ENCODE results near the gene GOLGA6L2.
"Not testable (repeated sequence)": the region's sequence is repeated elsewhere in the genome, so short reads cannot be mapped to it uniquely, and the experiment has no call there.

The GOLGA6L2 gene

DNA sequence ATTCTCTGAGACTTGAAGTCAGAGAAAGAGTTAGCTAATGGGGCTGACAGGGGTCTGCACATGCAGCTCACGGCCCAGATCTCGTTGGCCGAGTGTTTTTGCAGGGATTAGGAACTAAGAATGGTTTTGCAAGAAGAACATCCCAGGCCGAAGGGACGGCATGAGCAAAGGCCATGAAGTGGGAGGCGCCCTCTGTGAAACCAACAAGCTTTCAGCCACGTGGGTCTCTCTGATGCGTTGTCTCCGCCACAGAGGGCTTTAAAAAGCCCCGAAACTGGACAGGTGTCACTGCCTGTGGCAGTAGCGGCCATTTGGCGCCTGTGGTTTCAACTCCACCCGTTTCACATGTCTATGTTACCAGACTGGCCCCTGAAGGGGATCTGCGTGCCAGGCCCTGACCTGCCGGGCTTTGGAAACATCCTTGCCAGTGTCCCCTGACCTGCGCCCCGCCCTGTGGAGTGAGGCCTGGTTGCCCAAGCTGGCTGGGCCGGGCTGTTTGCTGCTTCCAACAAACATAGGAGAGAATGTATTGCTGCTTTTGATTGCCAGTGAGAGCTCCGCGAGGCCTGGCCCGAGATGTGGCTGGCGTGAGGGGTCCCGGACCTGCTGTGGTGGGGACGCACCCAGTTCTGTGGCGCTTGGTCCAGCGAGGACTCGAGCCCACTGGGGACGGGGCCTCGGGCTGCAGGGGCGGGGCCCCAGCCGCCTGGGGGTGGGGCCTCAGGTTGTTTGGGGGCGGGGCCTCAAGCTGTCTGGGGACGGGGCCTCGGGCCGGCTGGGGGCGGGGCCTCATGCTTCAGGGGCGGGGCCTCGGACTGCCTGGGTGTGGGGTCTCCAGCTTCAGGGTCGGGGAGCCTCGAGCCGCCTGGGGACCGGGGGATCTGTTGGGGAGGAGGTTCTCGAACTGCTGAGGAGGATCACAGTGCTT, 30.4 kb downstream of the GOLGA6L2 start:
- no peaks in the 10 kb centered on the region for H3K9me3 ChIP-seq

DNA sequence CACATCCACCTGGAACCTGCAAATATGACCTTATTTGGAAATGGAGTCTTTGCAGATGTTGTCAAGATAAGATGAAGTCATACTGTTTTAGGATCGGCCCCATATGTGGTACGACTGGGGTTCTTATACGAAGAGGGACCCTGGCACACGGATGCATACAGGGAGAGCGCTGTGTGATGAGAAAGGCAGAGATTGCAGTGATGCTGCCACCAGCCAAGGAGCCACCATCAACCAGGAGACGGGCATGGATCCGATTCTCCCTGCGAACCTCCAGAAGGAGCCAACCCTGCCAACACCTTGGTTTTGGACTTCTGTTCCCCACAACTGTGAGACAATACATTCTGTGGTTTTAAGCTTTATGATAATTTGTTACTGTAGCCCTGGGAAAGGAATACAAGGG, 31.2 kb downstream of the GOLGA6L2 start:
- H3K27ac ChIP-seq; H3K4me1 ChIP-seq; H3K36me3 ChIP-seq; H3K9me3 ChIP-seq; intact Hi-C loops (cut with DNase I; ENCODE audit: low total_unique reads); H3K4me3 ChIP-seq; H3K27me3 ChIP-seq: not testable (repeated sequence)
- peak in 1 of 2 donors; percentile 19 for DNase-seq

More for the DNA sequence above, 30.4 kb downstream of the GOLGA6L2 start:
- DNase-seq, result peak in 1 of 2 donors; percentile 62
- no peaks in the 10 kb centered on the region for H3K27me3 ChIP-seq
- H3K4me3 ChIP-seq, result no peak overlapping the region
- H3K36me3 ChIP-seq, result no peaks in the 10 kb centered on the region
- peaks cover 0 to 9% (median 0%) of the 10 kb centered on the region in 4 donors for H3K4me1 ChIP-seq
- TF ChIP-seq, protein P1, sequence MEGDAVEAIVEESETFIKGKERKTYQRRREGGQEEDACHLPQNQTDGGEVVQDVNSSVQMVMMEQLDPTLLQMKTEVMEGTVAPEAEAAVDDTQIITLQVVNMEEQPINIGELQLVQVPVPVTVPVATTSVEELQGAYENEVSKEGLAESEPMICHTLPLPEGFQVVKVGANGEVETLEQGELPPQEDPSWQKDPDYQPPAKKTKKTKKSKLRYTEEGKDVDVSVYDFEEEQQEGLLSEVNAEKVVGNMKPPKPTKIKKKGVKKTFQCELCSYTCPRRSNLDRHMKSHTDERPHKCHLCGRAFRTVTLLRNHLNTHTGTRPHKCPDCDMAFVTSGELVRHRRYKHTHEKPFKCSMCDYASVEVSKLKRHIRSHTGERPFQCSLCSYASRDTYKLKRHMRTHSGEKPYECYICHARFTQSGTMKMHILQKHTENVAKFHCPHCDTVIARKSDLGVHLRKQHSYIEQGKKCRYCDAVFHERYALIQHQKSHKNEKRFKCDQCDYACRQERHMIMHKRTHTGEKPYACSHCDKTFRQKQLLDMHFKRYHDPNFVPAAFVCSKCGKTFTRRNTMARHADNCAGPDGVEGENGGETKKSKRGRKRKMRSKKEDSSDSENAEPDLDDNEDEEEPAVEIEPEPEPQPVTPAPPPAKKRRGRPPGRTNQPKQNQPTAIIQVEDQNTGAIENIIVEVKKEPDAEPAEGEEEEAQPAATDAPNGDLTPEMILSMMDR (IDR thresholded peaks at IDR 0.05), result no peak
- intact Hi-C loops (cut with DNase I; ENCODE audit: low total_unique reads), result no loop called here
- no peak overlapping the region for H3K27ac ChIP-seq

DNA sequence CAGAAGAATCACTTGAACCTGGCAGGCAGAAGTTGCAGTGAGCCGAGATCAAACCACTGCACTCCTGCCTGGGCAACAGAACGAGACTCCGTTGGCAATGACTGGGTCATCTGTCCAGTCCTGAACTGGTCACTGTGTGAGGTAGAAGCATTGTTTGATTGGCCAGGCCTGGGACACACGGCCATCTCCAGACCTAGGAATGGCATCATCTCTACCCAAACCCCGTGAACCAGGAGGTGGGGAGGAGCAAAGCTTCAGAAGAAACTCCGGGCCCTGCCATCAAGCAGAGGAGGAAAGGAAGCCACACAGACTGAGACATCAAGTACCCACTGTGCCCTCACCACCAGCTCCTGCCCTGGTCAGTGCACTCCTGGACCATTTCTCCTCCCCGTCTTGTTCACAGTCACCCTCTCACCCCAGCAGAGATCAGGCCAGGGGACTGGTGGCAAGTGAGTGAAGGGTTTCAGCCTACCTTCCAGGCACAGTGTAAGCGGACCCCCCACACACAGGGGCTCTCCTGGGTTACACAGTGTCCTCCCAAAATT, 31.6 kb downstream of the GOLGA6L2 start:
- no peaks in the 10 kb centered on the region for H3K27me3 ChIP-seq
- TF ChIP-seq, protein P1 (IDR thresholded peaks at IDR 0.05), result no peak
- no peaks in the 10 kb centered on the region for H3K36me3 ChIP-seq
- no peak overlapping the region for H3K27ac ChIP-seq
- no peaks in the 10 kb centered on the region for H3K4me1 ChIP-seq
- H3K4me3 ChIP-seq, result no peak overlapping the region
- DNase-seq, result peak in 1 of 2 donors; percentile 48
- intact Hi-C loops (cut with DNase I; ENCODE audit: low total_unique reads), result no loop called here
- H3K9me3 ChIP-seq, result no peaks in the 10 kb centered on the region

DNA sequence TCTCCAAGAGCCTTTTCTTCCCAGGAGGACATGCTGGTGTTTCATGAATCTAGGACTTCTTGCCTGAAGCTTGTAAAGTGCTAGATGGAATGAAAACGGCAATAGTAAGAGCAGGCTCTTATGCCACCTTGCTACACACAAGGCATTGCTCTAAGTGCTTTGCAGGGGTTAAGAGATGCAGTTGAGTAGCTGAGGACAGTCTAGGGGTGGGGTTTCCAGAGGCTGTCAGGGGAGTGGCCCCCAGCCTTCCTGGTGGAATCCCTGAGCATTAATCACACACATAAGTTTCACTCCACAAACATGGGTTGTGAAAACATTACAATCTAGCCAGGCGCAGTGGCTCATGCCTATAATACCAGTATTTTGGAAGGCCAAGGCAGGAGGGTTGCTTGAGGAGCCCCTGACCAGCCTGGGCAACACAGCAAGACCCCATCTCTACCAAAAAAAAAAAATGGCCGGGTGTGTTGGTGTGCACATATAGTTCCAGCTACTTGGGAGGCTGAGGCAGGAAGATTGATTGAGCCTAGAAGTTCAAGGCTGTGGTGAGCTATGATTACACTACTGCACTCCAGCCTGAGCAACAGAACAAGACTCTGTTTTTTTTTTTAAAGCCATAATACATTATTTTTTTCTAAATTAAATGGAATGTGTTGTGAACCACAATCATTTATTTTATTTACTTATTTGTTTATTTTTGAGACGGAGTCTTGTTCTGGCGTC, 34.0 kb downstream of the GOLGA6L2 start:
- intact Hi-C loops (cut with DNase I; ENCODE audit: low total_unique reads); H3K36me3 ChIP-seq; H3K27ac ChIP-seq; H3K4me1 ChIP-seq; H3K4me3 ChIP-seq; H3K9me3 ChIP-seq; H3K27me3 ChIP-seq: not testable (repeated sequence)
- DNase-seq, result peak in 1 of 2 donors; percentile 24

DNA sequence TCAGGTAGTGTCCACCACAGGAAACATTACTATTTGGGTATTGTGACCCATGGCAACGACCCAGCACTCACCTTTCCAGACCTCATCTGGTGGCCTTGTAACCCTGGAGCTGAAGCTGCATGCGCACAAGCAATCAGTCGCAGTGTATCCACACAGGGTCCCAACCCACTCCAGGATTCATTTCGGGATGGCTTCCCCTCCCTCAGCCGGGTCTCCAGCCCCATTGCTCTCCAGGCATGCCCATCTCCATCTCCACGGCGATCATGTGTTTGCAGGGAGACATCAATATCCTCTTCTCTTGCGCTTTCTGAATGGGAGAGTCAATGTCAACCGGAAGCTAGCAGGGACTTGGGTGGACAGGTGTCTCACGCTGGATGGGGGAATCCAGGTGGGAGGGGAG, 35.2 kb downstream of the GOLGA6L2 start:
- Histone ChIP-seq H3K4me3 (no peak overlapping the region), H3K27me3 (no peaks in the 10 kb centered on the region), H3K9me3 (no peaks in the 10 kb centered on the region), H3K27ac (no peak overlapping the region), H3K36me3 (no peaks in the 10 kb centered on the region), H3K4me1 (no peaks in the 10 kb centered on the region)
- DNase-seq, result peak in 1 of 2 donors; percentile 33
- TF ChIP-seq, protein P1 (IDR thresholded peaks at IDR 0.05), result no peak
- intact Hi-C loops (cut with DNase I; ENCODE audit: low total_unique reads), result no loop called here

DNA sequence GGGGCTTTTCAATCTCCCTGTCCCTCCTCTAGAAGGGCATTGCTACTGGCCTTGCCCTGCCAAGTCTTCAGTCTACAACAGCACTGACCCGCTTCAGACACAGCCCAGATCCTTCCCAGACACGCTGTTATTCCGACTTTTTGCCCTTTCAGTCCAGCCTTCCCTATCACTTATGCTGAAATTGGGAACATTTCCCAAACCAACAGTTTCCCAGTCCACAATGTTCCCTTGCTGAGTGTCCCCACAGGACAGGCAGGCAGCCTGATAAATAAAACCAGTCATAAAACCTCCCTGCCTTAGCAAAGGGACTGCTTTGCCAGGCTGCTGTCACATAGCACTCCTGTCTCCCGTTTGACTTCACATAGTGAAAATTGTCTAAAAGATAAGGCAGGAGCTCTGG, 43.5 kb downstream of the GOLGA6L2 start:
- peak overlapping the region; percentile 47 to 48 for H3K4me3 ChIP-seq
- DNase-seq, result peak; percentile 40 to 86

More for the DNA sequence above, 43.5 kb downstream of the GOLGA6L2 start:
- Histone ChIP-seq H3K9me3 (peaks cover 0 to 4% (median 0%) of the 10 kb centered on the region in 3 donors), H3K27me3 (no peaks in the 10 kb centered on the region), H3K36me3 (no peaks in the 10 kb centered on the region), H3K4me1 (peaks cover 0 to 64% (median 16%) of the 10 kb centered on the region in 4 donors), H3K27ac (peak overlapping the region; percentile 81)
- TF ChIP-seq, protein P1 (IDR thresholded peaks at IDR 0.05), result no peak
- intact Hi-C loops (cut with DNase I; ENCODE audit: low total_unique reads), result no loop called here
